GM21381 (cell line): ENCODE results near the gene ABCG1.
"Not testable (repeated sequence)": the region's sequence is repeated elsewhere in the genome, so short reads cannot be mapped to it uniquely, and the experiment has no call there.

Experiments used
- ATAC-seq: cut with Tn5 transposase; IDR thresholded peaks from one replicate; pipeline ENCODE4 v1.9.1; 2021; ENCODE audit warnings: mild to moderate bottlenecking, moderate library complexity; ENCODE audit not compliant: unreplicated experiment

The ABCG1 gene

DNA sequence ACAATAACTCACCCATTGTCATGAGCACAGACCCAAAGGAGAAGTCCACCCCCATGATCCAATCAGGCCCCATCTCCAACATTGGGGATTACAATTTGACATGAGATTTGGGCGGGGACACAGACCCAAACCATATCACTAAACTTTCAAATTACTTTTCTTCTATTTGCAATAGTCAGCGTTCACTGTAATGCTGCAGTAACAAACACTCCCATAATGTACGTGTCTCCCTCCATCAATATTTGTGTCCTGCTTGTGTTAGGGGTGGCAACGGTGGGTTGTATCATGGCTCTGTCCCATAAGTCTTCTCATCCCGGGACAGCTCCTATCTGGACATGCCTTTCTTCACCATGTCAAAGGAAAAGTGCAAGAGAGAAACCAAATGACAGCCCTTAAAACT, 70.0 kb downstream of the ABCG1 start:
- no peak for ATAC-seq

DNA sequence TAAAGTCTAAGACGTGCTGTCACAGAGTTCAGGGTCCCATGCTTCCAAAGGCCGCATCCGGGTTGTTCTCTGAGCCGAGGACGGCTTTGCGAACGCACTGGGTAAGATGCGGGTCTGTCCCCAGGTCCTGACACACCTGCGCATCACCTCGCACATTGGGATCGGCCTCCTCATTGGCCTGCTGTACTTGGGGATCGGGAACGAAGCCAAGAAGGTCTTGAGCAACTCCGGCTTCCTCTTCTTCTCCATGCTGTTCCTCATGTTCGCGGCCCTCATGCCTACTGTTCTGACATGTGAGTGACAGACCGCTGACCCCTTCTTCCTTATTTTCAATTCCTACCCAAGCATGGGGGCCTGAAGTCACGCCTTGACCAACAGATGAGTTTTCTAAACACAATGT, 71.0 kb downstream of the ABCG1 start:
- no peak for ATAC-seq

DNA sequence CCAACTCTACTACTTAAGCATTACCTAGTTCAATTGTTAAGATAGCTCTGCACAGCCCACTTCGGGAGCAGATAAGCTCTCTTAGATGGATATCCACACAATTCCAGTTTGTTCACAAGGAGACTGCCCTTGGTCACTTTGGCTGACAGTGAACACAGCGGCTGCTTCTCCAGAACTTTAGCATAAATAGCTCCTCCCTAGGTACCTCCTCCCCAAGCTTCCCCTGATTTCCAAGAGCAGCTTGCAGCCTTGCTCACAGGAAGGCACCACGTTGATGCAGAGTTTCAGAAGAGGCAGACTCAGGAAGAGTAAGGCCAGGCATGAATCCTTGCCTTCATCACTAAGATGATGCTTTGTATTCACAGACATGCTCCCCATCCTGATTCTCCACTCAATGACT, 71.6 kb downstream of the ABCG1 start:
- no peak for ATAC-seq

DNA sequence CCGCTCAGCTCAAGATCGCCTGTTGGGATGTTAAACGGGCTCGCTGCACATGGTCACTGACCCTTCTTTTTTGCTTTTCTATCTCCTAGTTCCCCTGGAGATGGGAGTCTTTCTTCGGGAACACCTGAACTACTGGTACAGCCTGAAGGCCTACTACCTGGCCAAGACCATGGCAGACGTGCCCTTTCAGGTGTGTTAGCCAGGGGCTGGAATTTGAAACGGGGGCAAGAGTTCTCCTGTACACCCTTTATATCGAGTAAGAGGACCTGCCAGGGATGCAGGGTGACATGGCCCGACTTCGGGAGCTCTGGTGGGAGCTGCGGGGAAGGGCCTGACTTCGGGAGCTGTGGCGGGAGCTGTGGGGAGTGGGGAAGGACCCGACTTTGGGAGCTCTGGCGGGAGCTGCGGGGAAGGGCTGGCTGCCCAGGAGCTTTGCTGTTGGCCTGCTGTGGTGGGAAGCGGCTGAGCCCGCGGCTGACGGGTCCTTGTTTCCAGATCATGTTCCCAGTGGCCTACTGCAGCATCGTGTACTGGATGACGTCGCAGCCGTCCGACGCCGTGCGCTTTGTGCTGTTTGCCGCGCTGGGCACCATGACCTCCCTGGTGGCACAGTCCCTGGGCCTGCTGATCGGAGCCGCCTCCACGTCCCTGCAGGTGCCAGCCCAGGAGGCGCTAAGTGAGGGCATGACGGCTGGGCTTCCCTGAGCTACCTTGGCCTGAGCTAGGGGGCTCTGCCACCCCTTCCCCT, 72.2 kb downstream of the ABCG1 start:
- no peak for ATAC-seq

DNA sequence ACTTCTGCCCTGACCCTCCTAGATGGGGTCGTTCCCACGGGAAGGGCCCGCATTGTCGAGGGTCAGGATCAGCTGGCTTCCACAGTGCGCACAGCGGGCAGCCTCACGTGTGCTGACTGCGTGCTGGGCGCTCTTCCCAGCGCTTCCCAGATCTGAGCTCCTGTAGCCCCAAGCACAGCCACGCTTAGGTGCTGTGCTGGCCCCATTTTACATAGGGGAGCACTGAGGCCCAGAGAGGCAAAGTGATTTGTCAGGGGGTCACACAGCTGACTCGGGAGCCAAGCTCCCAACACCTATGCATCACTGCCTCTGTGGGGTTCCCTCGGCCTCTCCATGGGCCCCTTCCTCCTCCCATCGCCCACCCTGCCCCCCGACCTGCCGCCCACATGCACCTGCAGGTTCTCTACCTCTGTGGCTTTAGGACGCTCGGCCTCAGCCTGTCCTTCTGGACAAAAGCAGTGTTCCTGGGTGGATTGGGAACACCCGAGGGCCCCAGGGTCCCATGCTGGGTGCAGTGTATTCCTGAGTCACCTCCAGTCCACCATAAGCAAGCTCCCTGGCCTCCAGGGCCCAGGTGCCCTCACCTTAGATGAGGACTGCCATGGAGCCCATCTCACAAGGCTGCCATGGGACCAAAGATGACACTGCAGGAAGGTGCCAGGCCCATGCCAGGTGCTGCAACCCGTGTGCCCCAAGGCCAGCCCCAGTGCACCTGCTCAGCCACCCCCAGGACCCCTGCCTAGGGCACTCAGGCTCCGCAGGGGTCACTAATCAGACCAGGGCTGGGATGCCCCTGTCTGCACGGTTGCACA, 73.0 kb downstream of the ABCG1 start:
- no peak for ATAC-seq

DNA sequence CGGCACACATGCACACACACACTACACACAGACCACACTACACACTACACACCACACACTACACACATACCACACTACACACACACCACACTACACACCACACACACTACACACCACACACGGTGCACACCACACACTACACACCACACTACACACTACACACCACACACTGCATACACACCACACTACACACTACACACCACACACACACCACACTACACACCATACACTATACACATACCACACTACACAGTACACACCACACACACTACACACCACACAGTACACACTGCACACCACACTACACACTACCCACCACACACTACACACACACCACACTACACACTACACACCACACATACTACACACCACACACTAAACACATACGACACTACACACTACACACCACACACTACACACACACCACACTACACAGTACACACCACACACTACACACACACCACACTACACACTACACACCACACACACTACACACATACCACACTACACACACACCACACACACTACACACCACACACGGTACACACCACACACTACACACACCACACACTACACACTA, 73.7 kb downstream of the ABCG1 start:
- not testable (repeated sequence) for ATAC-seq

DNA sequence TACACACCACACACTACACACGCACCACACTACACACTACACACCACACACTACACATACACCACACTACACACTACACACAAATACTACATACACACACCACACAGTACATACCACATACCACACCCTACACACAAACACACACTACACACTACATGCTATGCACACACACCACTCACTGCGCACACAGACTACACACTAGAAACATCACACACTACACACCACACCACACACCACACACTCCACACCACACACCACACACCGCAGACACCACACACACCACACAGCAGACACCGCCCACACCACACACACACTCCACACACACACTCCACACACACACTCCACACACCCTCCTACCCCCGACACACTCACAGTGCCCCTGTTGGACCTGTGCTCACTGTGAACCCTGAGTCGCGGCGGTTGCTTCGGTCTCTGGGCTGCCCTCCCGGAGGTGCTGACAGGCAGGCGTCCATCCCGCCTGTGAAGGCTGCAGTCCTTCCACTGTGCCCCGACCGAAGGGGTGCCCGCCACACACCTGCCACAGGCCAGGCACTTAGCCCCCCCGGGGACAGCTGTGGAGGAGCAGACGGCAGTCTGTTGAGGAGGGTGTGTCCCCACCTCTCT, 74.8 kb downstream of the ABCG1 start:
- ATAC-seq, result no peak

DNA sequence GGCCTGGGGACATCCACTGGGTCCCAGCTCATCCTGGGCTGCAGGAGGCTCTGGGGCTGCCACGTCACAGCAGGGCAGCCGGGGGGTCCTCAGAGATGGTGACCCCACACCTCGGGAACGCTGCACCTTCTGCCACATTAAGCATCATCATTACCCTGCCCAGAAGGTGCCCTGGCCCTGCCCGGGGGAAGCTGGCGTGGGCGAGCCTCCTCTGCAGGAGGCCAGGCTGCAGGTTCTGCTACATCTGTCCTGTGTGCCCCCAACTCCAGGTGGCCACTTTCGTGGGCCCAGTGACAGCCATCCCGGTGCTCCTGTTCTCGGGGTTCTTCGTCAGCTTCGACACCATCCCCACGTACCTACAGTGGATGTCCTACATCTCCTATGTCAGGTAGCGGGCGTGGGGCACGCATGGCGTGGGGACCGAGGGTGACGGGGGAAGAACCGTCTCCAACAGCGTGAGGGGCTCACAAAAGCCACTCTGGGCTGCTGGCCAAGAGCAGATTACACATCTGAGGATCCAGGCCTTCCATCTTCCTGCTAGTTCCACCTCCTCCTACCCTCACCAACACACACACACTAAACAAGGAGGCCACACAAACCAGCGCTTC, 75.4 kb downstream of the ABCG1 start:
- no peak for ATAC-seq

DNA sequence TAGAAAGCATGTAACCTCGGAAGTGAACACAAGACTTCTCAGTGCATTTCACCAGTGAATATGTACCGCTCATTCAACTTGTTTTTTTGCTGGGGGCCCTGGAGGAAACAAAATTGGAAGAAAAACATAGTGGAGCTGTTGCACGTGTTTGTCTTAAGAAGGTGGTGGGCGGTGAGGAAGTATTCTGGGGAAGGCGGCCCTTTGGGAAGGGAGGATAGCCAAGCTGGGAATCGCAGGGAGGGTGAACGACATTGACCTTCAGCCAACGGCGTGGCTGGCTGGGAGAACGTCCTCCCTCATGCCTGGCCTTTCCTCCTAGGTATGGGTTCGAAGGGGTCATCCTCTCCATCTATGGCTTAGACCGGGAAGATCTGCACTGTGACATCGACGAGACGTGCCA, 76.9 kb downstream of the ABCG1 start:
- ATAC-seq, result no peak

DNA sequence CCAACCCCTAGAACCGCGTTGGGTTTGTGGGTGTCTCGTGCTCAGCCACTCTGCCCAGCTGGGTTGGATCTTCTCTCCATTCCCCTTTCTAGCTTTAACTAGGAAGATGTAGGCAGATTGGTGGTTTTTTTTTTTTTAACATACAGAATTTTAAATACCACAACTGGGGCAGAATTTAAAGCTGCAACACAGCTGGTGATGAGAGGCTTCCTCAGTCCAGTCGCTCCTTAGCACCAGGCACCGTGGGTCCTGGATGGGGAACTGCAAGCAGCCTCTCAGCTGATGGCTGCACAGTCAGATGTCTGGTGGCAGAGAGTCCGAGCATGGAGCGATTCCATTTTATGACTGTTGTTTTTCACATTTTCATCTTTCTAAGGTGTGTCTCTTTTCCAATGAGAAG, 77.6 kb downstream of the ABCG1 start:
- no peak for ATAC-seq

DNA sequence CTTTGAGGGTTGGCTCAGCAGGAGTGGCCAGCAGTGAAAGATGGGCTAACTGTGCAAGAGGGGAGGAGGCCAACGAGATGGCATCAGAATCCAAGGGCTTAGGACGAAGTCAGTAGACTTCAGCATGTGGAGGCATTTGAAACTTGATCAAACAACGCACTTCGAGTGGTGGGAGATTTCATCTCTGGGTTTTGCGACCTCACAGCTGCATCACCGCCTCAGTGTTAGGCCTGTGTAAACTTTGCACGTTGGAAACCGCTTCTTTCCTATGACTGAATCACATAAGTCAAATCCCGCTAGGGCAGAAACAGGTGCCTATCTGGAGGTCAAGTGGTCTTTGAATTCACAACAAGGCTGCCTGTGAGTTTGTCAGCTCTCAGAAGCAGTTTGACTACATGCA, 78.4 kb downstream of the ABCG1 start:
- no peak for ATAC-seq

DNA sequence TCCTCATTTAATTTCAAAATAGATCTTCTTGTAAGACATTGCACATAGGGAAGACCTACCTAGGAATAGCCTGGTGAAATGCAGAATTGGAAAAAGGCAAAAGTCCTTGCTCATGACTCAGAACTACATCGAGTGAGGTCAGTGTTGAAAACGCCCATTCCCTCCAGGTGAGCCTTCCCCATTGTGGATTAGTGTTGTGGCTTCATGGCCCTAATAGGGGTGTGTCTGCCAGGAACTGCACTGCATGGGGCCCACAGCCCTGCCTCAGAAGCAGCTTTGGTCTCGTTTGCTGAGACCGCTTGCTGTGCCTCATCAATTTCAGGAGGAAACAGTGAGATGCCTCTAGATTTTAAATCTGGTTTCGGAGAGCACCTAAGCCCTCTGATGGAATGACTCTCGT, 79.3 kb downstream of the ABCG1 start:
- ATAC-seq, result no peak

DNA sequence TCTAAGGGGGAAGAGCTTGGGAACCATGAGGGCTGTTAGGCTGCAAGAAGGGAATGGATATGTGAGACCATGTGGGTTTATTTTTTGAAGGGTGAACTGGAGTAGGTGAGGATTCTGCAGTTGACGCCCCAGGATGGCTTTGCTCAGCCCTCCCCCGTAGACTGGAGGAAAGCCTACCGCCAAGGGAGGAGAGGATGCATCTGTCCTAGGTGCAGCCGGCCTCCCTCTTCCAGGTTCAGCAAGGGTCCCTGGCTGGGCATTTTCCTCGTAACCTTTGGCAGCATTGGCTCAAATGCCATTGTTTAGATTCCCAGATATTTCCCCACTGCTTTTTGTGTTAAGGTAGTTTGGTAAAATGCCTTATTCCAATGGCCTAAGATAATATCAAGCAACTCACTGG, 79.7 kb downstream of the ABCG1 start:
- no peak for ATAC-seq

DNA sequence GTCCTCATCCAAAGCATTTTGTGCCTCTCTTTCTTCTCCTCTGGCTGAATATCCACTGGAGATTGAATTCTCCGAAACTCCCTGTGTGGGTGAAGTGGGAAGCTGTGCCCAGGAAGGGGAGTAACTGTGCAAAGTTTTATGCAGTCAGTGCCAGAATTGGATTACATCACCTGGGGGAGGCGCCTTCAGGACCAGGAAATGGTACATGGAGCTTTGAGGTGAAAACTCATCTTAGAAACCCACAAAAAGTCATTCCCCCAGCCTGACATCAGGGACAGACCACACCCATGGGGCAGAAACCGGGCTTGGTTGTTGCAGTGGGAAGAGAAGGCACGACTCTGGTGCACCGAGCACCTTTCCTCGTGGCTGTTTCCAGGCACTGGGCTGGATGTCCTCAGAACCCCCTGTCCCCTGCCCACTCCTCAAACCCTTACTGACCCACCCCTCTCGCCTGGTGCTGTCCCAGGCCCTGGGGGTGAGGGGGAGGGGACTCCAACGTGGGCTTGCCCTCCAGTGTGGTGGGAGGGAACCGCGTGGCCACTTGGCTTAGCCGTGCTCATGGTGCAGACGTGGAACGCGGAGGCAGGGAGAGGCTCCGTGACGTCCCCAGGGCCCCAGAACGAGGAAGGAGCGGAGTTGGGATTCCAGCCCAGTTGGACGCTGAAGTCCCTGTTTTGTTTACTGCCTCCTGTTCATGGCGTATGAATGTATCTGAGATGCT, 80.5 kb downstream of the ABCG1 start:
- ATAC-seq, result no peak

DNA sequence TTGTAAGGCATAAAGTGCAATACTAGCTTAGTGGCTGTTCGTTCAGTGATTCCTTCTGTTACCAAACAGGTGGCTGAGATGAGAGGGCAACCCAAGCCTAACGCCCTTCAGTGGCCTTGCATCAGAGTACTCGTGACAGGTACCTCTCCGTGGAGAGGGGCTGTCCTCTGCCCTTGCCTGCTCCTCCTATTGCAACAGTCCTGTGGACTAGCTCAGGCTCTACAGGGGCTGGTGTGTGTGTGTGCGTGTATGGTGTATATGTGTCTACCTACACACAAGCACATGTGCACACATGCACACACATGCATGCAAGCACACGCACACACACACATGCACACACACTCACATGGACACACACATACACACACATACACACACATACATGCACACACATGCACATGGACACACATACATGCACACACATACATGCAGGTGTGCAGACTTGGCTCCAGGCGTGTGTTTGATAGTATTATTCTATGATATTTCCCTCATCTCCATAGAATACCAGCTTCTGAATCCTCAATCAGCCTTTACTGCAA, 81.2 kb downstream of the ABCG1 start:
- ATAC-seq, result no peak

DNA sequence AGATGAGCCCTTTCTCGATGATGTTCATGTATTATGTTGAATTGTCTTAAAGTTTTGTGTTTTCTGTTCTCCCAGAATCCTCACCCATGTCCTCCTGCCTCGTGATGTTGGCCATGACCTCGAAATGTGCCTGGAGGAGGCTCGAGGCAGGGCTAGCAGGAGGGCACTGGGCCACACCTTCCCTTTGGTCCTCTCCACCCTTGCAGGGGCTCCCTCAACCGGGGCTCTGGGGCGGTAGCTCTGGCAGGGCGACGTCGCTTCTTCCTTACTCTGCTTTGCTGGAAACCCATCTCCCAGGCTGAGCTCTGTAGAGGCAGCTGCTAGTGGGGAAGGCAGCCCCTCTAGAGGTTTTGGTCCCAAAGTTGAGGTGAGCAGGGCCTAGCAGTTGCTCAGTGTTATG, 82.0 kb downstream of the ABCG1 start:
- ATAC-seq, result no peak

DNA sequence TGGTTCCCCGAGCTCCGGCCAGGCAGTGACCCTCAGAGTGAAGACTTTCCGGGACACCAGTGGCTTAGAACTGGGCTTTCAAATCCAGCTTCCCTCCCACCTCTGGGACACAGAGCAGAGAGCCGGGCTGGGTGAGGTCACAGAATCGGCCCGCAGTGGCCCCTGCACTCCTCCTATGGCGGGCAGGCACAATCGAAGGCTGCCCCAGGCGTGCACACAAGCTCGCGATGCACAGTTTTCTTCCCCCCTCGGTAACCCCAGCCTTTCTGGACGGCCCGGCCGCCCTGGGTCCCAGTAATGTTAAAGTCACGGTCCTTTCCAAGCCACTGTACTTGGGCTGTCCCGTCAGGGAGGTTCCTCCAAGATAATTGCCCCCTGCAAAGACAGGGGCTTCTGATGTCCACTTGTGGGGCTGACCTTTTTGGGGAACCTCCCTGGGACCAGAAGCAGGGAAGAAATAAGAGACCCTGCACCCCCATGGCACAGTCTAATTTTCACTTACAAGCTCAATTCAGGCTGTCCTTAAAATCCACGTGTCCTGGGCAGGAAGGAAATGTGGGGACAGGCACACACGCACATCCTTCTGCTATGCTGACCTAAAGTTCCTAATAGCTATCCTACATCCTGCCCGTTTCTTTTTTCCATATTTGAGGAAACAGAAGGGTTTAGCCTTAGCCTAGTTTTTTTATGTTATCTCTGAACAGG, 82.6 kb downstream of the ABCG1 start:
- ATAC-seq, result no peak

DNA sequence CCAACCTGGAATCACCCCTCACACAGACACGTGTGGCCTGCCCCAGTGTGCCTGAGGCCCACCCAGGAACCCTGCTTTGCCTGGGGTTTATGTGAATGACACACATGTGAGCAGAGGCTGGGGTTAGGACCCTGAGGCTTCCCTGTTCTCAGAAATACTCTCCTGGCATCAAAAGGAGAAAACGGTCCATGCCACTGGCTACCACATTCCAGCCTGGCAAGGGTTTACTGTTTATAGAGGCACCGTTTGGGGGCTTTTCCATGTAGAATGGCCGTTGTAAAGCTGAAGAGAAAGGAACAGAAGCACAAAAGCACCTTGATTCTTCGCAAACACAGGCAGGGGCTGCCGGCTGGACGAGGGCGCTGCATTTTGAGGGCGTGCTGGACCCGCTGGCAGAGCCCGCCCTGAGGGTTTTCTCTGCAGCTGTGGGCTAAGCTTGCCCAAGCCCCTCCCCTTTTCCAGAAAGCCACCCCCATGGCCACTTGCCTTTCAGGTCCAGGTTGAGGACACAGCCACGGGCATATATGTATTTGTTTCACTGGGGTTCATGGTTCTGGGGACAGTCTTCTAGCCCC, 83.2 kb downstream of the ABCG1 start:
- ATAC-seq, result no peak

DNA sequence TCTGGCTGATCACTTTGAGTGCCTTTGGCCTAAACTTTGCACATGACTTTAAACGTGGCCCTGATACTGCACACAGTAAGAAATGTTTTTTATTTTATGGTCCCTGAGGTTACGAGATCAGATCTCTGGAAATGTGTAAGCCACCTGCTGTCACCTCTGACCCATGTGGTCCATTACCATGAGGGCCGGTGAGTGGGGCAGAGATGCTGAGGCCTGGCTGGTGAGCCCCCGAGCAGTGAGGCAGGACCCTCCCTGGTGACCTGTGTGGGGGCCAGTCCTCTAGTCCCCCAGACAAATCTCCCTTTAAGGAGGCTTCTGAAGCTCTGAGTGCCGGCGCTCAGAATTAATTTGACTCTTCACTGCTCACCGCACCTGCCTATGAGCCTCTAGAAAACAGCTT, 83.9 kb downstream of the ABCG1 start:
- ATAC-seq, result no peak
